DOHH2 (cell line): ENCODE data around the gene POMP.

Experiments
- EZH2phosphoT487 ChIP-seq: fragments of 200-600 bp; sonication (generic); IDR thresholded peaks from 2 replicates; pipeline ENCODE4 v1.6.1; 2017; ENCODE audit warnings: borderline replicate concordance, mild to moderate bottlenecking, antibody characterized with exemption, low read length, moderate library complexity, mixed read lengths
- TF ChIP-seq, protein P1 (sequence below): fragments of 200-600 bp; sonication (generic); IDR thresholded peaks from one replicate; pipeline ENCODE4 v1.5.1; 2014; ENCODE audit warnings: antibody characterized with exemption, mild to moderate bottlenecking, low read depth, low read length; ENCODE audit not compliant: poor library complexity, severe bottlenecking

DNA sequence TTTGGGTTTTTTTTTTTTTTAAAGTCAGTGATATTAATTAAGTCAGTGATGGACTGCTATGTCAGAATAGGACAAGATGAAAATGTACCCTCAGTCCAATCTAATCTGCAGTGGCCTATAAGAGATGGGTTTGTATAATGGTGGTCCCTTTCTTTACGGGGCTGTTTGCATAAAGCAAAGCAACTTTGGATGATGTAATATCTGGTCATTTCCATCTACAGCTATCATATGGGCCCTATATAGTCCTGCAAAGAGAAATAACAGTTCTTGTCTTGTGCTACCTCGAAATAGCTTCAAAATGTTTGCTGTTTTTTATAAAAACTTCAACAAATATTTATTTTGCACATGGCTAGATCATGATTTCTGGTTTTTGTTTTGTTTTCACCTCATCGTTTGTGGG, 20.2 kb upstream of the POMP start:
- TF ChIP-seq, protein P1, sequence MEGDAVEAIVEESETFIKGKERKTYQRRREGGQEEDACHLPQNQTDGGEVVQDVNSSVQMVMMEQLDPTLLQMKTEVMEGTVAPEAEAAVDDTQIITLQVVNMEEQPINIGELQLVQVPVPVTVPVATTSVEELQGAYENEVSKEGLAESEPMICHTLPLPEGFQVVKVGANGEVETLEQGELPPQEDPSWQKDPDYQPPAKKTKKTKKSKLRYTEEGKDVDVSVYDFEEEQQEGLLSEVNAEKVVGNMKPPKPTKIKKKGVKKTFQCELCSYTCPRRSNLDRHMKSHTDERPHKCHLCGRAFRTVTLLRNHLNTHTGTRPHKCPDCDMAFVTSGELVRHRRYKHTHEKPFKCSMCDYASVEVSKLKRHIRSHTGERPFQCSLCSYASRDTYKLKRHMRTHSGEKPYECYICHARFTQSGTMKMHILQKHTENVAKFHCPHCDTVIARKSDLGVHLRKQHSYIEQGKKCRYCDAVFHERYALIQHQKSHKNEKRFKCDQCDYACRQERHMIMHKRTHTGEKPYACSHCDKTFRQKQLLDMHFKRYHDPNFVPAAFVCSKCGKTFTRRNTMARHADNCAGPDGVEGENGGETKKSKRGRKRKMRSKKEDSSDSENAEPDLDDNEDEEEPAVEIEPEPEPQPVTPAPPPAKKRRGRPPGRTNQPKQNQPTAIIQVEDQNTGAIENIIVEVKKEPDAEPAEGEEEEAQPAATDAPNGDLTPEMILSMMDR, result no peak
- no peak for TF ChIP-seq EZH2phosphoT487
